K562 (cell line): ENCODE data around the gene RNF20. TPM values are rescaled to one million over a fixed set of nuclear protein-coding genes. Genes with fewer than 3 reads are reported as not detected.
A peak's percentile ranks its signal among the peaks of the same experiment; 100 is the strongest.

Source experiments
- HOXB6 ChIP-seq: fragments of 250-450 bp; sonication (Bioruptor Pico); IDR thresholded peaks from 2 replicates; pipeline ENCODE4 v1.5.1; 2022; ENCODE audit warnings: mild to moderate bottlenecking, borderline replicate concordance
- LARP7 ChIP-seq: fragments of 450-650 bp; IDR thresholded peaks from 2 replicates; pipeline ENCODE4 v1.6.1; 2016
- MAFK ChIP-seq: IDR thresholded peaks from 2 replicates; pipeline ENCODE4 v1.6.1; 2011; ENCODE audit warnings: low read length, improper control_type of control experiment
- NR2C2 ChIP-seq, 2 experiments: fragments of 200-800 bp in 1 of 2; sonication (Bioruptor generic) in 1 of 2; sonication (generic) in 1 of 2; formaldehyde crosslinking in 1 of 2; IDR thresholded peaks; 2 replicates each; pipeline versions ENCODE4 v1.6.1 to v1.8.0; 2016 to 2022; ENCODE audit warnings: mild to moderate bottlenecking in 1 of 2, missing compliant biosample characterization in 1 of 2, missing genetic modification characterization in 1 of 2, missing genetic modification reagents in 1 of 2
- PRPF4 ChIP-seq: fragments of 200-400 bp; formaldehyde crosslinking; IDR thresholded peaks from one replicate; pipeline ENCODE4 v1.6.1; 2017; ENCODE audit warnings: low read length, low read depth, mild to moderate bottlenecking; ENCODE audit not compliant: insufficient read depth, poor library complexity, severe bottlenecking
- TFAM ChIP-seq: fragments of 250-450 bp; sonication (Bioruptor Pico); conservative IDR thresholded peaks from 2 replicates; pipeline ENCODE4 v1.5.0; 2021; ENCODE audit warnings: mild to moderate bottlenecking, moderate library complexity
- TRIM24 ChIP-seq, 2 experiments: fragments of 450-650 bp; IDR thresholded peaks; 2 replicates each; pipeline ENCODE4 v1.6.1; 2016
- XRCC4 ChIP-seq: IDR thresholded peaks from one replicate; pipeline ENCODE4 v1.6.1; 2011; ENCODE audit not compliant: insufficient read depth, insufficient read length; ENCODE audit errors: extremely low read depth
- ZFP30 ChIP-seq: fragments of 250-450 bp; sonication (Bioruptor Pico); IDR thresholded peaks from 2 replicates; pipeline ENCODE4 v1.8.0; 2022; ENCODE audit warnings: moderate library complexity, mild to moderate bottlenecking, inconsistent platforms, borderline replicate concordance
- ZNF274 ChIP-seq: IDR thresholded peaks from 2 replicates; pipeline ENCODE4 v1.6.1; 2011; ENCODE audit warnings: low read depth, mild to moderate bottlenecking, low read length, moderate library complexity, borderline replicate concordance
- polyA plus RNA-seq, 8 experiments: library from polyadenylated mRNA; depleted of rRNA in 4 of 8; stranded (reverse) in 5 of 8; unstranded in 3 of 8; fragments of >200 nt; fragmentation: Nextera tagmentation in 2 of 8; fragmentation: Illumina TruSeq in 1 of 8; extraction: Ambion mirVana in 2 of 8; extraction: Trizol in 1 of 8; gene quantifications; 2 replicates each; pipeline versions ENCODE4 v1.2.1 to v1.2.3, GENCODE V29; 2011 to 2014; ENCODE audit warnings: inconsistent platforms in 1 of 8, missing spikeins in 1 of 8
- total RNA-seq, 7 experiments: library from RNA; depleted of rRNA in 6 of 7; stranded (reverse); fragments of >200 nt in 6 of 7; fragmentation: Illumina TruSeq in 2 of 7; extraction: Trizol in 2 of 7; gene quantifications; 2 replicates each; pipeline versions ENCODE4 v1.2.1 to v1.2.3, GENCODE V29; 2011 to 2021; ENCODE audit warnings: low replicate concordance in 1 of 7
- TF ChIP-seq, protein P1 (sequence below): fragments of 250-450 bp; sonication (Bioruptor Pico); IDR thresholded peaks from 2 replicates; pipeline ENCODE4 v1.4.0; 2020; ENCODE audit warnings: mild to moderate bottlenecking
- TF ChIP-seq, protein P2 (sequence below): fragments of 450-650 bp; formaldehyde crosslinking; conservative IDR thresholded peaks from 2 replicates; pipeline ENCODE4 v1.4.0; 2022; ENCODE audit warnings: mild to moderate bottlenecking, missing genetic modification characterization
- TF ChIP-seq, protein P3 (sequence below): sonication (generic); formaldehyde crosslinking; IDR thresholded peaks from 2 replicates; pipeline ENCODE4 v1.8.0; 2022; ENCODE audit warnings: mild to moderate bottlenecking, missing genetic modification reagents
- TF ChIP-seq, protein P4 (sequence below), 2 experiments: fragments of 450-650 bp; conservative IDR thresholded peaks; 2 replicates each; pipeline ENCODE4 v1.6.1; 2017; ENCODE audit warnings: mild to moderate bottlenecking in 2 of 2, moderate library complexity in 2 of 2
- TF ChIP-seq, protein P5 (sequence below): fragments of 250-450 bp; sonication (Bioruptor Pico); IDR thresholded peaks from 2 replicates; pipeline ENCODE4 v1.5.0; 2021; ENCODE audit warnings: mild to moderate bottlenecking, moderate library complexity

RNF20 gene
- total and polyA plus RNA-seq, 9 of the 15 experiments (the other 6 are each of a cell fraction or from before 2014, with no cell fraction given): 5.5 to 25.0 (median 22.1) TPM

DNA sequence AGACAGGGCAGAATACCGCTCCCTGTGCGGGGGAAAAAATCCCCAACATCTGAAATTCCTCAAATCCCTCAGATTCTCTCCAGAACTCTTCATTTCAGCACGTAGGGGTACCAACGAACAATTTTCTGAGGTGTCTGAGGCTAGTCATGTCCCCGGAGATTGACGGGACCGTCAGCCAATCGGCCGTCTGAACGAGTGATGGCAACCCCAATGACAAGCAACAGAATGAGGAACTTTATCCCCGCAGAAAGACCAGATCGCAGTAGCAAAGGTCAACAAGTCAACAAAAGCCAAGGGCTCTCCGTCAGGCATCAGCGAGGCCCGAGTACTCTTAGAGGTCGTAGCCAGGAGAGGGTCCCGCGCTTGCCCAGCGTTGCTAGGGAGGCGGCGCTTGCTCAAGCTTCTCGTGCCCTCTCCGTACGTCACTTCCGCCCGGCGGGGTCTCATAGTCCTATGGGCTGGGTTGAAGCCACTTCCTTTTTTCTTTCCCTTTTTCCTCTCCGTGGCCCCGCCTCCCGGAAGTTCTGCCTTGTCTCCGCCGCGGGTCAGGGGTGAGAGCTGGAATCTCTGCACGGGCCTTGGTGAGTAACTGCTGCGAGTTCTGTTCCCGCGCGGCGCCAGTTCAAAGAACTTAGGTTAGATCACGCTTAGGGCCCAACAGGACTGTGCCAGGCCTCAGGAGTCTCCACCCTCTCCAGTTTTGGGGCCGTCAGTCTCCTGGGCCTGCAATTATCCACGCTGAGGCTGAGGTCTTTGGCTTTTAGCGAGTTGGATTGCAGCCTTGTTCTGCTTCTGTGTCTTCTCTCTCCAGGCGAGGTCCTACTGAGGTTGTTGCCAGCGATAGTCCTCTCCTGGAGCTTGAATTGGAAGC lies at the start of gene RNF20 (continued):
- TF ChIP-seq, protein P1, sequence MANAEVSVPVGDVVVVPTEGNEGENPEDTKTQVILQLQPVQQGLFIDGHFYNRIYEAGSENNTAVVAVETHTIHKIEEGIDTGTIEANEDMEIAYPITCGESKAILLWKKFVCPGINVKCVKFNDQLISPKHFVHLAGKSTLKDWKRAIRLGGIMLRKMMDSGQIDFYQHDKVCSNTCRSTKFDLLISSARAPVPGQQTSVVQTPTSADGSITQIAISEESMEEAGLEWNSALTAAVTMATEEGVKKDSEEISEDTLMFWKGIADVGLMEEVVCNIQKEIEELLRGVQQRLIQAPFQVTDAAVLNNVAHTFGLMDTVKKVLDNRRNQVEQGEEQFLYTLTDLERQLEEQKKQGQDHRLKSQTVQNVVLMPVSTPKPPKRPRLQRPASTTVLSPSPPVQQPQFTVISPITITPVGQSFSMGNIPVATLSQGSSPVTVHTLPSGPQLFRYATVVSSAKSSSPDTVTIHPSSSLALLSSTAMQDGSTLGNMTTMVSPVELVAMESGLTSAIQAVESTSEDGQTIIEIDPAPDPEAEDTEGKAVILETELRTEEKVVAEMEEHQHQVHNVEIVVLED (CRISPR knock-in tag): no peak
- TF ChIP-seq, protein P2, sequence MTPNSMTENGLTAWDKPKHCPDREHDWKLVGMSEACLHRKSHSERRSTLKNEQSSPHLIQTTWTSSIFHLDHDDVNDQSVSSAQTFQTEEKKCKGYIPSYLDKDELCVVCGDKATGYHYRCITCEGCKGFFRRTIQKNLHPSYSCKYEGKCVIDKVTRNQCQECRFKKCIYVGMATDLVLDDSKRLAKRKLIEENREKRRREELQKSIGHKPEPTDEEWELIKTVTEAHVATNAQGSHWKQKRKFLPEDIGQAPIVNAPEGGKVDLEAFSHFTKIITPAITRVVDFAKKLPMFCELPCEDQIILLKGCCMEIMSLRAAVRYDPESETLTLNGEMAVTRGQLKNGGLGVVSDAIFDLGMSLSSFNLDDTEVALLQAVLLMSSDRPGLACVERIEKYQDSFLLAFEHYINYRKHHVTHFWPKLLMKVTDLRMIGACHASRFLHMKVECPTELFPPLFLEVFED: no peak
- TF ChIP-seq, protein P3, sequence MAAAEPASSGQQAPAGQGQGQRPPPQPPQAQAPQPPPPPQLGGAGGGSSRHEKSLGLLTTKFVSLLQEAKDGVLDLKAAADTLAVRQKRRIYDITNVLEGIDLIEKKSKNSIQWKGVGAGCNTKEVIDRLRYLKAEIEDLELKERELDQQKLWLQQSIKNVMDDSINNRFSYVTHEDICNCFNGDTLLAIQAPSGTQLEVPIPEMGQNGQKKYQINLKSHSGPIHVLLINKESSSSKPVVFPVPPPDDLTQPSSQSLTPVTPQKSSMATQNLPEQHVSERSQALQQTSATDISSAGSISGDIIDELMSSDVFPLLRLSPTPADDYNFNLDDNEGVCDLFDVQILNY (CRISPR knock-in tag): no peak
- TF ChIP-seq XRCC4 (no peak), HOXB6 (CRISPR knock-in tag) (no peak), TFAM (CRISPR knock-in tag) (no peak), LARP7 (0 out of 2 replicates have a peak, but pooled peaks have one; percentile 21), TRIM24 (IDR thresholded peaks at IDR 0.05) (0 out of 4 replicates have a peak, but pooled peaks of 1 of the 2 experiments have one; percentile 16), ZFP30 (CRISPR knock-in tag) (no peak), NR2C2 (CRISPR knock-in tag; IDR thresholded peaks at IDR 0.05) (peak; percentile 87), NR2C2 (tag; IDR thresholded peaks at IDR 0.05) (peak; percentile 99), PRPF4 (no peak), MAFK (no peak), ZNF274 (no peak)
- TF ChIP-seq, protein P4, sequence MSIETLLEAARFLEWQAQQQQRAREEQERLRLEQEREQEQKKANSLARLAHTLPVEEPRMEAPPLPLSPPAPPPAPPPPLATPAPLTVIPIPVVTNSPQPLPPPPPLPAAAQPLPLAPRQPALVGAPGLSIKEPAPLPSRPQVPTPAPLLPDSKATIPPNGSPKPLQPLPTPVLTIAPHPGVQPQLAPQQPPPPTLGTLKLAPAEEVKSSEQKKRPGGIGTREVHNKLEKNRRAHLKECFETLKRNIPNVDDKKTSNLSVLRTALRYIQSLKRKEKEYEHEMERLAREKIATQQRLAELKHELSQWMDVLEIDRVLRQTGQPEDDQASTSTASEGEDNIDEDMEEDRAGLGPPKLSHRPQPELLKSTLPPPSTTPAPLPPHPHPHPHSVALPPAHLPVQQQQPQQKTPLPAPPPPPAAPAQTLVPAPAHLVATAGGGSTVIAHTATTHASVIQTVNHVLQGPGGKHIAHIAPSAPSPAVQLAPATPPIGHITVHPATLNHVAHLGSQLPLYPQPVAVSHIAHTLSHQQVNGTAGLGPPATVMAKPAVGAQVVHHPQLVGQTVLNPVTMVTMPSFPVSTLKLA (conservative IDR thresholded peaks at IDR 0.05): peak; percentile 30 to 70; a peak in 2 of 4 replicates
- TF ChIP-seq, protein P5, sequence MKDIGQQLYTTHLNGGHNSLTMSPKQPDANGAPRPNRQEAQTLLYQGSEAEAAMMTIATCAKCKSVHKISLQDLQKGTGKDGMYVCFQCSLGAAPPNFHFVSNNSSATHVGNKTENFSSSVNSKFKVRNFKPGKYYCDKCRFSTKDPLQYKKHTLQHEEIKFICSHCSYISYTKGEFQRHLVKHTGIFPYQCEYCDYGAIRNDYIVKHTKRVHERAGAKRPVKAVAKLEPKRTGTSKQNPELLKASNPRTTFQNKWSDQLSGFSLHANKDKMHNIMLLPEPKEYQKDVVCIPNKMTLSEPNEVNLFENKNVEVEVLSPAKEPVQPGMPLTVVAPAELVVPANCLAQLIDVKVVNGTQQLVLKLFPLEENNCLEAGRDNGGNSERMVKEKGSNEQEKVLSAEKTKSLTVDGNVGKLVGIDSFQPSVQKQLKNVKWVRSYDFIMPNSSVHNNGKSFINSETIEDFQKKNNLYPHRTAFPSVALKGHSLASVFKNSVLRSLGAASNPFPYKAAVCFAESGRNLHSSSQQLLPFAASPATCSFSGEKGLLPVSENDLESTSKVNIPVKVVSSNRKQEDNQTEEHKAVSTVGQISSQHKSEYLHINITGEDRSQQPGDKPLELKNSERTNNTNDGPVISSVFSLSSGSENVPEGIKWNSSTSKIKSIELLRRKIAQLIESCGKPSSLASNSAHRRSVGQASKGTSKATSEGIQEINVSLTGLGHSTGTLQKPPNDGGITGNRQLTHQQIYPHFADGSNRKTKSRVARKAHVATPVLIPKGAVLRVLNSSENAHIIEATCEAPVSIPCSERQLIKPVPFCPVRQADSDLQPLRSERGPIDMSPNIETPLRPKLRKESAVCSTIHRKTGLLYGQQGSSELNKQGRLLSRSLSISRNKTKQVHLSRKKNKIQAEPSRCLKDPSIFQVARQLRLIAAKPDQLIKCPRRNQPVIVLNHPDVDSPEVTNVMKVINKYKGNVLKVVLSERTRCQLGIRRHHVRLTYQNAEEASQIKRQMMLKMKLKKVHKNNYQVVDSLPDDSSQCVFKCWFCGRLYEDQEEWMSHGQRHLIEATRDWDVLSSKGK (CRISPR knock-in tag): no peak
